ENCODE data around the gene SLC22A6.

SLC22A6 gene

GRCh38 chr11:62984451-62984991 lies at the start of gene SLC22A6:
SLC22A6 (minus strand) TSS chr11:62984967; CDS start chr11:62984690, 277 bp downstream.
- Histone ChIP-seq H3K9me2 (replicated peaks; ENCODE audit: low read depth, low read length) (no peaks in the 10 kb centered on the region), H3K4me1 (ENCODE audit: insufficient read depth, low read length, poor library complexity, severe bottlenecking) (no peaks in the 10 kb centered on the region), H3K4me3 (ENCODE audit: low read length, poor library complexity, severe bottlenecking) (no peak within 1 kb of the TSS), H2AFZ (ENCODE audit: low read length) (no peak within 1 kb of the TSS), H3K4me2 (ENCODE audit: low read depth, low read length, poor library complexity, severe bottlenecking) (no peak within 1 kb of the TSS), H4K20me1 (ENCODE audit: insufficient read depth, low read length, poor library complexity, severe bottlenecking) (no peaks in the 10 kb centered on the region), H3K36me3 (ENCODE audit: insufficient read depth, low read length) (no peaks in the 10 kb centered on the region), H3F3A (ENCODE audit: low read depth) (no peaks in the 10 kb centered on the region), H3K27me3 (ENCODE audit: insufficient read depth, low read length, poor library complexity, severe bottlenecking) (no peaks in the 10 kb centered on the region), H3K9ac (ENCODE audit: low read depth, low read length, poor library complexity, severe bottlenecking) (no peak within 1 kb of the TSS), H3K79me2 (ENCODE audit: insufficient read depth, low read length) (no peaks in the 10 kb centered on the region), H3K9me3 (ENCODE audit: insufficient read depth, low read depth, low read length) (no peaks in the 10 kb centered on the region)
- TF ChIP-seq EZH2phosphoT487 (IDR thresholded peaks at IDR 0.05; ENCODE audit: borderline replicate concordance) (no peak), CTCF (conservative IDR thresholded peaks at IDR 0.05; ENCODE audit: low read length) (no peak)

DNA sequence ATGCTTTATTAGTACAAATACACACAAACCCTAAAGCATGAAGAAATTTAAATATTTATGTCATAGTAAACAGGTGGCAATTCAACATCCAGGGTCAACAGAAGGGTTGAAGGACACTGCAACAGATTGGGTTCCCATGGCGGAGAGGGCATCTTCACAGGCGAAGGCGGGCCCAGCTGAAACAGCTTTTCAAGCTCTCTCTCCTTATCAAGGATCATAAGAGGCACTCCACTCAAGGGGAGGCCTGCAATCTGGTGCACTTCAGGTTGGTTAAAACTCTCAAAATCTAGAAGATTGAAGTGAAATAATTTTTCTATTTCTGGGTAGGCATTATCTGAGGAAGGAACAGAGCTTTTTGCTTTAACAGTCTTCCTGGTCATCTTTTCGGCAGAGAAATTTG lies 47.7 kb upstream of the SLC22A6 start:
- no peaks in the 10 kb centered on the region for H3F3A ChIP-seq (ENCODE audit: low read depth)
- TF ChIP-seq EZH2phosphoT487 (IDR thresholded peaks at IDR 0.05; ENCODE audit: borderline replicate concordance), result no peak
- no peak for TF ChIP-seq CTCF (conservative IDR thresholded peaks at IDR 0.05; ENCODE audit: low read length)
- no peaks in the 10 kb centered on the region for H3K27me3 ChIP-seq (ENCODE audit: insufficient read depth, low read length, poor library complexity, severe bottlenecking)
- no peaks in the 10 kb centered on the region for H3K4me1 ChIP-seq (ENCODE audit: insufficient read depth, low read length, poor library complexity, severe bottlenecking)
- H2AFZ ChIP-seq (ENCODE audit: low read length), result no peak overlapping the region
- no peak overlapping the region for H3K9ac ChIP-seq (ENCODE audit: low read depth, low read length, poor library complexity, severe bottlenecking)
- no peaks in the 10 kb centered on the region for H4K20me1 ChIP-seq (ENCODE audit: insufficient read depth, low read length, poor library complexity, severe bottlenecking)
- H3K9me2 ChIP-seq (replicated peaks; ENCODE audit: low read depth, low read length), result no peaks in the 10 kb centered on the region
- H3K4me2 ChIP-seq (ENCODE audit: low read depth, low read length, poor library complexity, severe bottlenecking), result no peak overlapping the region
- no peaks in the 10 kb centered on the region for H3K36me3 ChIP-seq (ENCODE audit: insufficient read depth, low read length)
- no peak overlapping the region for H3K4me3 ChIP-seq (ENCODE audit: low read length, poor library complexity, severe bottlenecking)
- H3K9me3 ChIP-seq (ENCODE audit: insufficient read depth, low read depth, low read length), result no peaks in the 10 kb centered on the region
- H3K79me2 ChIP-seq (ENCODE audit: insufficient read depth, low read length), result no peaks in the 10 kb centered on the region

- Histone ChIP-seq H3K4me3 (ENCODE audit: low read length, poor library complexity, severe bottlenecking) (no peak overlapping the region), H3K9ac (ENCODE audit: low read depth, low read length, poor library complexity, severe bottlenecking) (no peak overlapping the region), H3K9me3 (ENCODE audit: insufficient read depth, low read depth, low read length) (no peaks in the 10 kb centered on the region), H3K4me2 (ENCODE audit: low read depth, low read length, poor library complexity, severe bottlenecking) (peak overlapping the region; percentile 39), H3K4me1 (ENCODE audit: insufficient read depth, low read length, poor library complexity, severe bottlenecking) (peaks cover 4% of the 10 kb centered on the region), H2AFZ (ENCODE audit: low read length) (peak overlapping the region; percentile 76; the same call in 1 of the 2 replicates), H3K79me2 (ENCODE audit: insufficient read depth, low read length) (no peaks in the 10 kb centered on the region), H3K9me2 (replicated peaks; ENCODE audit: low read depth, low read length) (no peaks in the 10 kb centered on the region), H3K36me3 (ENCODE audit: insufficient read depth, low read length) (no peaks in the 10 kb centered on the region), H3K27me3 (ENCODE audit: insufficient read depth, low read length, poor library complexity, severe bottlenecking) (no peaks in the 10 kb centered on the region), H3F3A (ENCODE audit: low read depth) (no peaks in the 10 kb centered on the region), H4K20me1 (ENCODE audit: insufficient read depth, low read length, poor library complexity, severe bottlenecking) (no peaks in the 10 kb centered on the region)
- TF ChIP-seq CTCF (conservative IDR thresholded peaks at IDR 0.05; ENCODE audit: low read length), result peak; percentile 100
- TF ChIP-seq EZH2phosphoT487 (IDR thresholded peaks at IDR 0.05; ENCODE audit: borderline replicate concordance), result no peak
Measured at GRCh38 chr11:63023841-63024648, 39.3 kb upstream of the SLC22A6 start.

All from Loucy (cell line).